Panc1 (cell line): ENCODE results near the gene NDC1. TPM values are rescaled to one million over a fixed set of nuclear protein-coding genes. Genes with fewer than 3 reads are reported as not detected.

Experiments used
- ATAC-seq: fragments of 200-7000 bp; cut with Tn5 transposase; 2 replicates; pipeline ENCODE4 v1.9.1; 2020; ENCODE audit warnings: mild to moderate bottlenecking, moderate library complexity
- BruUV-seq: library from RNA; stranded (reverse); fragments of 400-500 nt; replicated peaks from 2 replicates; lab custom pipeline; 2021; lab: Mats Ljungman, UMichigan
- CTCF ChIA-PET: fragments of 300-600 bp; sonication (Branson Sonifier 250); formaldehyde crosslinking; loops from one replicate; lab custom pipeline; 2022; ENCODE audit warnings: antibody characterized with exemption; lab: Charles Lee
- POLR2A ChIA-PET: fragments of 300-600 bp; sonication (Branson Sonifier 250); formaldehyde crosslinking; loops from one replicate; lab custom pipeline; 2022; ENCODE audit warnings: antibody characterized with exemption; lab: Charles Lee
- DNase-seq: peaks from one replicate; pipeline ENCODE4 v3.0.0-alpha.2; 2010; ENCODE audit warnings: low read depth, low spot score
- H3K27ac ChIP-seq: 2 replicates; pipeline ENCODE4 v1.5.1; 2011; ENCODE audit warnings: mild to moderate bottlenecking, low read length, inconsistent platforms
- H3K27me3 ChIP-seq: fragments of 200-500 bp; sonication (Bioruptor generic); 2 replicates; pipeline ENCODE4 v1.6.0; 2014; ENCODE audit warnings: low read length, inconsistent platforms; ENCODE audit not compliant: control insufficient read depth, insufficient read depth
- H3K36me3 ChIP-seq: fragments of 200-500 bp; sonication (Bioruptor generic); 2 replicates; pipeline ENCODE4 v1.5.1; 2014; ENCODE audit warnings: inconsistent platforms, mild to moderate bottlenecking, low read length, moderate library complexity; ENCODE audit not compliant: control insufficient read depth, insufficient read depth
- H3K4me1 ChIP-seq: 2 replicates; pipeline ENCODE4 v1.5.1; 2011; ENCODE audit warnings: inconsistent platforms, mild to moderate bottlenecking, low read length, moderate library complexity; ENCODE audit not compliant: control insufficient read depth, insufficient read depth
- H3K4me3 ChIP-seq, 2 experiments: 2 replicates each; pipeline ENCODE4 v1.5.1; 2011 to 2012; ENCODE audit warnings: low read depth in 2 of 2, low read length in 2 of 2, mild to moderate bottlenecking in 2 of 2, inconsistent platforms in 1 of 2, moderate library complexity in 1 of 2
- H3K9me3 ChIP-seq: fragments of 200-500 bp; sonication (Bioruptor generic); 2 replicates; pipeline ENCODE4 v1.5.1; 2014; ENCODE audit warnings: low read depth, mild to moderate bottlenecking, inconsistent platforms, low read length, moderate library complexity; ENCODE audit not compliant: control insufficient read depth, insufficient read depth
- CTCF ChIP-seq: fragments of 450-650 bp; IDR thresholded peaks from 2 replicates; pipeline ENCODE4 v1.5.1; 2017; ENCODE audit warnings: mild to moderate bottlenecking
- POLR2AphosphoS5 ChIP-seq: IDR thresholded peaks from 2 replicates; pipeline ENCODE4 v1.6.1; 2012; ENCODE audit warnings: mild to moderate bottlenecking, low read depth, low read length, moderate library complexity
- SIN3A ChIP-seq: IDR thresholded peaks from 2 replicates; pipeline ENCODE4 v1.6.1; 2012; ENCODE audit warnings: low read depth, mild to moderate bottlenecking, low read length, moderate library complexity, borderline replicate concordance; ENCODE audit not compliant: insufficient read depth
- TCF7L2 ChIP-seq: IDR thresholded peaks from 2 replicates; pipeline ENCODE4 v1.6.1; 2011; ENCODE audit warnings: mild to moderate bottlenecking, low read depth, low read length, inconsistent platforms
- in situ Hi-C: cut with HindIII; loops from 2 replicates; pipeline ENCODE4 v1.10.0; 2016; ENCODE audit warnings: low sequenced_read_pairs, low pct_unique_long_range_greater_than_20kb
- intact Hi-C: fragments of 100-400 bp; cut with micrococcal nuclease; formaldehyde crosslinking; loops from one replicate; pipeline ENCODE4 v1.10.0; 2022; ENCODE audit not compliant: unreplicated experiment
- total RNA-seq: library from RNA; stranded (reverse); gene quantifications from one replicate; pipeline ENCODE4 v1.2.1, GENCODE V29; 2021; ENCODE audit not compliant: unreplicated experiment
- TF ChIP-seq, protein P1 (sequence below), 2 experiments: IDR thresholded peaks; 2 replicates each; pipeline ENCODE4 v1.6.1; 2011 to 2012; ENCODE audit warnings: low read depth in 2 of 2, control low read depth in 1 of 2, low read length in 1 of 2, mild to moderate bottlenecking in 1 of 2, moderate library complexity in 1 of 2; ENCODE audit not compliant: insufficient read depth in 1 of 2

The NDC1 gene
- total RNA-seq, 1 experiment from 2014 or later = 44.4 TPM

GRCh38 chr1:53851571-53852285, 13.6 kb upstream of the NDC1 start:
- peaks cover 2% of the 10 kb centered on the region; the same call in 1 of the 2 replicates for H3K27me3 ChIP-seq
- H3K4me1 ChIP-seq = no peaks in the 10 kb centered on the region
- no peak overlapping the region for H3K4me3 ChIP-seq
- BruUV-seq = TSS peak; percentile 48
- ATAC-seq (no peak), DNase-seq (no peak)
- H3K36me3 ChIP-seq = no peaks in the 10 kb centered on the region
- intact Hi-C loops = no loop called here
- no peaks in the 10 kb centered on the region for H3K9me3 ChIP-seq
- no peak overlapping the region for H3K27ac ChIP-seq
- CTCF ChIA-PET = interaction anchor here (1.1 kb wide), 1 partner anchor 9 kb away, joined by 4 read pairs; no protein-coding TSS in a partner anchor
- POLR2A ChIA-PET = no interaction called here
- in situ Hi-C loops = no loop called here
- TF ChIP-seq POLR2AphosphoS5 (no peak), SIN3A (no peak), CTCF (no peak), TCF7L2 (no peak)
- TF ChIP-seq, protein P1, sequence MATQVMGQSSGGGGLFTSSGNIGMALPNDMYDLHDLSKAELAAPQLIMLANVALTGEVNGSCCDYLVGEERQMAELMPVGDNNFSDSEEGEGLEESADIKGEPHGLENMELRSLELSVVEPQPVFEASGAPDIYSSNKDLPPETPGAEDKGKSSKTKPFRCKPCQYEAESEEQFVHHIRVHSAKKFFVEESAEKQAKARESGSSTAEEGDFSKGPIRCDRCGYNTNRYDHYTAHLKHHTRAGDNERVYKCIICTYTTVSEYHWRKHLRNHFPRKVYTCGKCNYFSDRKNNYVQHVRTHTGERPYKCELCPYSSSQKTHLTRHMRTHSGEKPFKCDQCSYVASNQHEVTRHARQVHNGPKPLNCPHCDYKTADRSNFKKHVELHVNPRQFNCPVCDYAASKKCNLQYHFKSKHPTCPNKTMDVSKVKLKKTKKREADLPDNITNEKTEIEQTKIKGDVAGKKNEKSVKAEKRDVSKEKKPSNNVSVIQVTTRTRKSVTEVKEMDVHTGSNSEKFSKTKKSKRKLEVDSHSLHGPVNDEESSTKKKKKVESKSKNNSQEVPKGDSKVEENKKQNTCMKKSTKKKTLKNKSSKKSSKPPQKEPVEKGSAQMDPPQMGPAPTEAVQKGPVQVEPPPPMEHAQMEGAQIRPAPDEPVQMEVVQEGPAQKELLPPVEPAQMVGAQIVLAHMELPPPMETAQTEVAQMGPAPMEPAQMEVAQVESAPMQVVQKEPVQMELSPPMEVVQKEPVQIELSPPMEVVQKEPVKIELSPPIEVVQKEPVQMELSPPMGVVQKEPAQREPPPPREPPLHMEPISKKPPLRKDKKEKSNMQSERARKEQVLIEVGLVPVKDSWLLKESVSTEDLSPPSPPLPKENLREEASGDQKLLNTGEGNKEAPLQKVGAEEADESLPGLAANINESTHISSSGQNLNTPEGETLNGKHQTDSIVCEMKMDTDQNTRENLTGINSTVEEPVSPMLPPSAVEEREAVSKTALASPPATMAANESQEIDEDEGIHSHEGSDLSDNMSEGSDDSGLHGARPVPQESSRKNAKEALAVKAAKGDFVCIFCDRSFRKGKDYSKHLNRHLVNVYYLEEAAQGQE (IDR thresholded peaks at IDR 0.05; ENCODE audit: insufficient read depth in 1 of 2, low read depth in 2 of 2, low read length in 1 of 2) = no peak

- H3K27me3 ChIP-seq = peaks cover 2% of the 10 kb centered on the region; the same call in 1 of the 2 replicates
- CTCF ChIA-PET = interaction anchor here (0.7 kb wide), 1 partner anchor 39 kb away, joined by 11 read pairs; the partner anchor contains the start of gene YIPF1
- in situ Hi-C loops (no loop called here), intact Hi-C loops (no loop called here)
- H3K4me1 ChIP-seq = no peaks in the 10 kb centered on the region
- no peak overlapping the region for H3K4me3 ChIP-seq
- DNase-seq (no peak), ATAC-seq (no peak)
- no peaks in the 10 kb centered on the region for H3K9me3 ChIP-seq
- H3K36me3 ChIP-seq = no peaks in the 10 kb centered on the region
- POLR2A ChIA-PET = no interaction called here
- no peak for TF ChIP-seq SIN3A
- TF ChIP-seq POLR2AphosphoS5 = no peak
- no peak for TF ChIP-seq CTCF
- TF ChIP-seq, protein P1 (IDR thresholded peaks at IDR 0.05; ENCODE audit: insufficient read depth in 1 of 2, low read depth in 2 of 2, low read length in 1 of 2) = no peak
- no peak overlapping the region for H3K27ac ChIP-seq
- BruUV-seq = no TSS peak
These were observed 12.1 kb upstream of the NDC1 start for GRCh38 chr1:53850082-53850673.
